Smooth muscle cell (in vitro differentiated cells): ENCODE data around the gene SNAPC4. TPM values are rescaled to one million over a fixed set of nuclear protein-coding genes. Genes with fewer than 3 reads are reported as not detected.

Experiments used
- DNase-seq: peaks from one replicate; lab custom pipeline; 2025; ENCODE audit not compliant: unreplicated experiment; lab: John Stamatoyannopoulos, UW
- H2AFZ ChIP-seq: fragments of 200-600 bp; sonication (generic); 2 replicates; pipeline ENCODE4 v1.6.0; 2016; ENCODE audit warnings: antibody characterized with exemption, low read depth, mild to moderate bottlenecking
- H3F3A ChIP-seq: fragments of 200-600 bp; sonication (generic); 2 replicates; pipeline ENCODE4 v1.6.0; 2017; ENCODE audit warnings: antibody characterized with exemption, low read depth
- H3K27ac ChIP-seq: fragments of 200-600 bp; sonication (generic); 2 replicates; pipeline ENCODE4 v1.5.1; 2016; ENCODE audit warnings: low read depth, mild to moderate bottlenecking
- H3K27me3 ChIP-seq: fragments of 200-600 bp; sonication (generic); 2 replicates; pipeline ENCODE4 v1.6.1; 2016; ENCODE audit warnings: low read depth, mild to moderate bottlenecking
- H3K36me3 ChIP-seq: fragments of 200-600 bp; sonication (generic); 2 replicates; pipeline ENCODE4 v1.5.1; 2016; ENCODE audit warnings: low read depth
- H3K4me1 ChIP-seq: fragments of 200-600 bp; sonication (generic); 2 replicates; pipeline ENCODE4 v1.5.1; 2016; ENCODE audit warnings: low read depth
- H3K4me2 ChIP-seq: fragments of 200-600 bp; sonication (generic); 2 replicates; pipeline ENCODE4 v1.6.0; 2016; ENCODE audit warnings: mild to moderate bottlenecking
- H3K4me3 ChIP-seq: fragments of 200-600 bp; sonication (generic); 2 replicates; pipeline ENCODE4 v1.5.1; 2016; ENCODE audit warnings: mild to moderate bottlenecking
- H3K79me2 ChIP-seq: fragments of 200-600 bp; sonication (generic); 2 replicates; pipeline ENCODE4 v1.6.0; 2016; ENCODE audit warnings: low read depth, mild to moderate bottlenecking
- H3K9ac ChIP-seq: fragments of 200-600 bp; sonication (generic); 2 replicates; pipeline ENCODE4 v1.6.0; 2016; ENCODE audit warnings: low read depth
- H3K9me3 ChIP-seq: fragments of 200-600 bp; sonication (generic); replicated peaks from 2 replicates; pipeline ENCODE4 v1.5.1; 2016; ENCODE audit warnings: low read depth
- H4K20me1 ChIP-seq: fragments of 200-600 bp; sonication (generic); 2 replicates; pipeline ENCODE4 v1.6.0; 2016; ENCODE audit warnings: low read depth
- WGBS: methylation state at CpG from one replicate; pipeline ENCODE4 v1.1.7; 2016; ENCODE audit warnings: low lambda C conversion rate; 5-methylcytosine and 5-hydroxymethylcytosine counted together
- polyA plus RNA-seq: library from polyadenylated mRNA; unstranded; fragments of >200 nt; fragmentation: Nextera tagmentation; extraction: Ambion mirVana; gene quantifications from 2 replicates; pipeline ENCODE4 v1.2.1, GENCODE V29; 2016
- total RNA-seq: library from RNA; depleted of rRNA; stranded (reverse); fragments of >200 nt; gene quantifications from 2 replicates; pipeline ENCODE4 v1.2.3, GENCODE V29; 2014
- TF ChIP-seq, protein P1 (sequence below): fragments of 200-600 bp; sonication (generic); IDR thresholded peaks from 2 replicates; pipeline ENCODE4 v1.5.1; 2017; ENCODE audit warnings: borderline replicate concordance, mild to moderate bottlenecking, antibody characterized with exemption; ENCODE audit not compliant: insufficient read depth, poor library complexity, severe bottlenecking

Gene SNAPC4
- total and polyA plus RNA-seq, 2 experiments from 2014 or later: 4.2 to 9.0 TPM

- H3K4me1 ChIP-seq: peaks cover 12% of the 10 kb centered on the region
- H2AFZ ChIP-seq: no peak within 1 kb of the TSS
- no peaks in the 10 kb centered on the region for H4K20me1 ChIP-seq
- no peak within 1 kb of the TSS for H3K4me3 ChIP-seq
- peak within 1 kb of the TSS; percentile 60 for H3K4me2 ChIP-seq
- H3K79me2 ChIP-seq: no peaks in the 10 kb centered on the region
- no peak for DNase-seq
- WGBS: 81% methylated on average over 27 of the region's 27 CpGs
- H3K27me3 ChIP-seq: no peaks in the 10 kb centered on the region
- no peaks in the 10 kb centered on the region for H3F3A ChIP-seq
- no peaks in the 10 kb centered on the region for H3K36me3 ChIP-seq
- TF ChIP-seq, protein P1, sequence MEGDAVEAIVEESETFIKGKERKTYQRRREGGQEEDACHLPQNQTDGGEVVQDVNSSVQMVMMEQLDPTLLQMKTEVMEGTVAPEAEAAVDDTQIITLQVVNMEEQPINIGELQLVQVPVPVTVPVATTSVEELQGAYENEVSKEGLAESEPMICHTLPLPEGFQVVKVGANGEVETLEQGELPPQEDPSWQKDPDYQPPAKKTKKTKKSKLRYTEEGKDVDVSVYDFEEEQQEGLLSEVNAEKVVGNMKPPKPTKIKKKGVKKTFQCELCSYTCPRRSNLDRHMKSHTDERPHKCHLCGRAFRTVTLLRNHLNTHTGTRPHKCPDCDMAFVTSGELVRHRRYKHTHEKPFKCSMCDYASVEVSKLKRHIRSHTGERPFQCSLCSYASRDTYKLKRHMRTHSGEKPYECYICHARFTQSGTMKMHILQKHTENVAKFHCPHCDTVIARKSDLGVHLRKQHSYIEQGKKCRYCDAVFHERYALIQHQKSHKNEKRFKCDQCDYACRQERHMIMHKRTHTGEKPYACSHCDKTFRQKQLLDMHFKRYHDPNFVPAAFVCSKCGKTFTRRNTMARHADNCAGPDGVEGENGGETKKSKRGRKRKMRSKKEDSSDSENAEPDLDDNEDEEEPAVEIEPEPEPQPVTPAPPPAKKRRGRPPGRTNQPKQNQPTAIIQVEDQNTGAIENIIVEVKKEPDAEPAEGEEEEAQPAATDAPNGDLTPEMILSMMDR: no peak
- H3K27ac ChIP-seq: no peak within 1 kb of the TSS
- no peaks in the 10 kb centered on the region for H3K9me3 ChIP-seq
- H3K9ac ChIP-seq: no peak within 1 kb of the TSS
These were observed 26.4 kb downstream of the SNAPC4 start, which contains the start of gene CARD9 for GRCh38 chr9:136373300-136374182. Gene CARD9 (minus strand): TSS chr9:136373669. CDS start chr9:136372078, 1,591 bp downstream.

DNA sequence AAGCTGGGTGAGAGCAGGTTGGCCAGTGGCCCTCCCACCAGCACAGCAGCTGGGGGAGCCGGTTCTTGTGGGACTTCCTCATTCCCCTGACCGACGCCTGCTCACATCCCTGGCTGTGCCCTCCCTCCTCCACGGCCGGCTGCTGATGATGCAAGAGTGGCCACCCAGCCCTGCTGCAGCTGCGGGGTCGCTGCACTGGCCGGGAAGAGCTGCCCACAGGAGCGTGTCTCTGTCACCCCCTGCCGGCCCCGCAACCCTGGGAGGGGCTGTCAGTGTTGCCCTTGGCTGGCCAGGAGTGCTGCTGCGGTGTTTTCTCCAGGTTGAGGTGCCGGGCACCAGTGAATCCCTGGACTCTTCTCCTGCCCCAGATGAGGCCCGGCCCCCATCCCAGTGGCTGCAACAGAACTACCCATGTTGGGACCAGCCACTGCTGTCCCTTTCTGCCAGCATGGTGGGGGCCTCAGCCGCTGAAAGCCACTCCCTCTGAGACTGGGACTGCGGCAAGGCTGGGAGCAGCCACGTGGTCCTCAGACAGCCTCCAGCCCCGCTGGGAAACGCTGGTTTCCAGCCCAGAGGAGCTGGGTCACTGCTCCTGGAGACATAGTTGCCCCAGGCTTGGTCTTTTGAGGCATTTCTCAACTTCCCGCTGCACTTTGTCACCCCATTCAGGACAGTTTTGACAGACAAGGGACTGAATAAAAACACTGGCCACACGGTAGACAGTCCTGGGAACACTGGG is 27.2 kb downstream of the SNAPC4 start:
- H3K4me2 ChIP-seq: peak overlapping the region; percentile 60
- H3F3A ChIP-seq: no peaks in the 10 kb centered on the region
- H3K4me1 ChIP-seq: peaks cover 12% of the 10 kb centered on the region
- H2AFZ ChIP-seq: no peak overlapping the region
- TF ChIP-seq, protein P1: peak; percentile 11
- no peaks in the 10 kb centered on the region for H3K79me2 ChIP-seq
- WGBS: 24% methylated on average over 21 of the region's 21 CpGs
- no peaks in the 10 kb centered on the region for H3K27me3 ChIP-seq
- no peak overlapping the region for H3K27ac ChIP-seq
- no peaks in the 10 kb centered on the region for H3K9me3 ChIP-seq
- no peaks in the 10 kb centered on the region for H4K20me1 ChIP-seq
- no peak overlapping the region for H3K9ac ChIP-seq
- H3K36me3 ChIP-seq: no peaks in the 10 kb centered on the region
- H3K4me3 ChIP-seq: no peak overlapping the region
- peak; percentile 19 for DNase-seq

- no peaks in the 10 kb centered on the region for H3K27me3 ChIP-seq
- no peaks in the 10 kb centered on the region for H3K36me3 ChIP-seq
- H3K4me2 ChIP-seq: peak overlapping the region; percentile 60
- H4K20me1 ChIP-seq: no peaks in the 10 kb centered on the region
- no peaks in the 10 kb centered on the region for H3K79me2 ChIP-seq
- TF ChIP-seq, protein P1: no peak
- no peak overlapping the region for H3K27ac ChIP-seq
- H3K4me1 ChIP-seq: peaks cover 12% of the 10 kb centered on the region
- H2AFZ ChIP-seq: no peak overlapping the region
- no peak overlapping the region for H3K4me3 ChIP-seq
- no peak for DNase-seq
- 96% methylated on average over 21 of the region's 21 CpGs for WGBS
- H3K9ac ChIP-seq: no peak overlapping the region
- H3K9me3 ChIP-seq: no peaks in the 10 kb centered on the region
- no peaks in the 10 kb centered on the region for H3F3A ChIP-seq
These were observed 28.0 kb downstream of the SNAPC4 start for GRCh38 chr9:136372006-136372405.
